Stimulated activated CD4-positive, alpha-beta T cell treated with anti-CD3 and anti-CD28 coated beads, Interleukin-2, amount 100 ng/mL, for 4 hours (primary cell): ENCODE measurements around the gene KRT76.

Experiments used
- DNase-seq: peaks from one replicate; pipeline ENCODE4 v3.0.0-alpha.2; 2020; ENCODE audit warnings: low read depth

KRT76 gene

DNA sequence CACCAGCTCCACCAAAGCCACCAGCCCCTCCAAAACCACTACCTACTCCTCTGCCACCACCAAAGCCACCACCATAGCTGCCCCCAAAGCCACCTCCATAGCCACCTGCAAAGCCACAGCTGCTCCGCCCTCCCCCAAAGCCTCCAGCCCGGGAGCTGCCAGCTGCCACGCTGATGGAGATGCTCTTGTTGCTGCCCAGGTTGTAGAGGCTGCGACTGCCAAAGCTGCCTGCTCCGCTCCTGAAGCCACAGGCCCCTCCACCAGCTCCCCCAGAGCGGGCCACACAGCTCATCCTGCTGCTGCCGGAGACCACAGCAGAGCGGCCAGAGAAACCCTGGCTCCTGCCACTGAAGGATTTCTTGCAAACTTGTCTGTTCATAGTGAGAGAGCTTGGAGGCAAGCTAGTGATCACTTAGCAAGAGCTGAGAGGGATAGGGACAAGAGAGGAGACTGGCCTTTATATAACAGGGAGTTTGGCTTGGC lies at the start of gene KRT76:
Gene KRT76, minus strand, starts transcription at position 433 of the 483 bp plus-strand sequence. Its CDS starts 54 bp downstream, at position 379.
- no peak for DNase-seq

DNA sequence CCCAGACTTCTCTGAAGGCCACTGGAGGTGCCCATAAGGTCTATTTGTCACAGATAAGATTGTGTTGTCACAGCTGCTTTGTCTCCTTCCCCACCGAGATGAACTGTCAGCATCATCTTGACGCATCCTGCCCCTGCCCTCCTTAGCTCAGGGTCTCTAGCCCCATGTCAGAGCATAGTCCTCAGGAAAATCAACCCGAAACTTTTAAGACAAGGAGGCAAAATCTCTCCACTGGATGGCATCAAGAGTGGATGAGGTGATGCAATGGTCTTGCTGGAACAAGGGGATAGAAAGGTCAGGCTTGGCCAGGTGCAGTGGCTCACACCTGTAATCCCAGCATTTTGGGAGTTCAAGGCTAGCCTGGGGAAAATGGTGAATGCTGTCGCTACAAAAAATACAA lies 48.8 kb upstream of the KRT76 start:
- no peak for DNase-seq

DNA sequence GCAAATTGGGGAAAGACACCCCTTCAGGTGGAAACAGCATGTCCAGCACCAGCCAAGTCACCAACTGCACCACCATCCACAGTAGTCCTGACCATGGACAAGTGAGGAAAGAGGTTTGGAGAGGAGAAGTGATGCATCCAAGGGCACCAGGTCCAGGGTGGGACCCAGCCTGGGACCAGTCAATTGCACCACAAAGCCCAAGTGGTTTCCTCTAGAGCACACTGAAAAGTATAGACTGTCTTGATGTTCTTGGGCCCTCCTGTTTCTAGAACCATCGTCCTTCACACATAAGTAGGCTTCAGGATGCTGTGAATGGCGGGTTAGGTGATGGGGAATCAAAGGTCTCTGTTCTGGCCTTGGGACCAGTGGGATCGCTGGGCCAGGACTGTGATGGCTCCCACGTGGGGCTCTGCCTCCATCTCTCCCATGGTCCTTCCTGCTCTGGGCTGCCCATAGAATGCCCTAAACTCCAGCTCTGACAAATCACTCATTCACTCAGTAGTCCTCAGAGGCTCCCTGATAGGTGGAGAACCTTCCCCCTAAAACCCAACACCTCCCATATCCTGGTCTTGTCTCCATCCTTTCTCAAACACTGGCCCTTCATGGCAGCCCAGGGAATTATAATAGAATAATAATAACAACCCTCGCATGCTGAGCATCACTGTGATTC lies 47.7 kb upstream of the KRT76 start:
- no peak for DNase-seq

DNA sequence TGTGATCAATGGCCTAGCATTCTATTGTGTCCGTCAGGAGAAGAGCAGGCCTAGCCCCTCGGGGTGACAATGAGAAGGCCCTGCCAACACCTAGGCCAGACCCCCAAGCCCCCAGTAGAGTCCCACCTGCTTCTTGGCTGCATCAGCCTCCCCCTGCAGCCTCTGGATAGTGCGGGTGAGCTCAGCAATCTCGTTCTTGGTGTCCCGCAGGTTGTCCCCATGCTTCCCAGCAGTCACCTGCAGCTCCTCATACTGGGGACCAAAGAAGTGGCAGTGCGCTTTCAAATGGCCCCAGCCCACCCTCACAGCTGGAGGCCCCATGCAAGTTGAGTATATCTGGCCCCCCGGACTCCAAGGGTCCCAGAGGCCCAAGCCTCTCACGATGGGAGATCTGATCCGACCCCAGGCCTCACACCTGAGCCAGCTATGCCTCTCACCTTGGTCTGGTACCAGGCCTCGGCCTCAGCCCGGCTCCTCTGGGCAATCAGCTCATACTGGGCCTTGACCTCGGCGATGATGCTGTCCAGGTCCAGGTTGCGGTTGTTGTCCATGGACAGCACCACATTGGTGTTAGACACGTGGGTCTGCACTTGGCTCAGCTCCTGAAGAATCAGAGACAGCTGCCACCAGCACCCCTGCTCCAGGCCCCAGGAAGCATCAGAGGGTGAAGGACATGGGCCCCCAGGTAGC lies 46.8 kb upstream of the KRT76 start:
- DNase-seq, result no peak

DNA sequence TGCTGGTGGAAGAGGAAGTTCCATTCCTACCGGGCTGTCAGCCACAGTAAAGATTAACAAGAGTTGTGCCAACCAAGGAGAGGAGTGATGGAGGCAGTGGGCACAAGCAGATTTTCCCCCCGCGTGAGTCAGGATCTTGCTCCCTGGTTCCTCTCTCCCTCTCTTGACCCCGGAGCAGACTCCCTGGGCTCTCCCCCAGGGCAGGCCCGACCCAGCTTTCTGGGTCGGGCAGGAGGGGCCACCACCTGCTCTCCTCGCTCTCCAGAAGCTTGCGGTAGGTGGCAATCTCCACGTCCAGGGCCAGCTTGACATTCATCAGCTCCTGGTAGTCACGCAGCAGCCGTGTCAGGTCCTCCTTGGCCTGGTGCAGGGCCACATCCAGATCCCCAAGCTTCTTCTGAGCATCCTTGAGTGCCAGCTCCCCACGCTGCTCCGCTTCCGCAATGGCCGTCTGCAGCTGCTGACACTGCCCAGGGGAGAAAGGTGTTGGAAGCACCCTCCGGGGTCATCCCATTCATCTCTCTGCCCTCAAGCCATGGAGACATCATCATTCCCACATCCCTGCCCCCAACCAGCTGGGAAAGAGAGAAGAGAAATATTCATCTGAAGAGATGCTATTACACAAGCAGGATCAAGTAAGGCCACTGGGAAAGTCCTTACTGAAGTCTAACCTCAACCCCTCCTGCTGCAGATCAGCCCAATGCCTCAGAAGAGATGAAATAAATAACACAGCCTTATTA lies 45.8 kb upstream of the KRT76 start:
- no peak for DNase-seq

DNA sequence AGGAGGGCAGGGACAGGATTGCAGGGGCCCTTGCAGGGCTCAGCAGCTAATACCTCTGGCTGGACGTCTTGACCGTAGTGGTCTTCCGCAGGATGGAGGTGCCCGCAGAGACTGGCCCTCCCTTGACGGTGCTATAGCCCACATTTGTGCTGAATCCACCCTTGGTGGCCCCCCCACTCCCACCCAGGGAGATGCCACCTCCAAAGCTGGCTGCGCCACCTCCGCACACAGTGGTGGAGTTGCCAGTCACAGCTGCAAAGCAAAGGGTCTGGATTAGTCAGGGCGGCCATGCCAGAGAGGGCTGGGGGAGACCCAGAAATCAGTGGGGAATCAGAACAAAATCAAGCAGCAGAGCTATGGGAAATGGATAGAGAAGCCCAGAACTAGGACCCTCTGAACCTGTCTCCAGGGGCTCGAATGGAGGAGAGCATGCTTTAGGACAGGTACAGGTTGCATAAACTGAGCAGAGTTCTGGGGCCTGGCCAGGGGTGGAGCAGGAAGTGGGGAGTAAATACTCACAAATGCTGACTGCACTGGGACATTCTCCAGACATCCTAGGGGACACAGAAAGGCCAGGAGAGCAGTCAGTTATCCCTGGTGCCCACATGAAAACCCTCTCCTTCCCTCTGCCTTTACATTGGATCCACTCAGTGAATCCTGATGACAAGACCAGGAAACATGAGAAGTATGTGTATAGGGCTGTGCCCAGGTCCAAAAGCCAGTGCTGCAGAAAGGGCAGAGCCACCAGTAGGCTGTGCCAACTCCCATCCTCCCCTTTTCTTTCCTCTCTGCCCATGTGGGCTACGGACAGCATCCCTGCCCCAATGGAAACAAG lies 44.9 kb upstream of the KRT76 start:
- no peak for DNase-seq

DNA sequence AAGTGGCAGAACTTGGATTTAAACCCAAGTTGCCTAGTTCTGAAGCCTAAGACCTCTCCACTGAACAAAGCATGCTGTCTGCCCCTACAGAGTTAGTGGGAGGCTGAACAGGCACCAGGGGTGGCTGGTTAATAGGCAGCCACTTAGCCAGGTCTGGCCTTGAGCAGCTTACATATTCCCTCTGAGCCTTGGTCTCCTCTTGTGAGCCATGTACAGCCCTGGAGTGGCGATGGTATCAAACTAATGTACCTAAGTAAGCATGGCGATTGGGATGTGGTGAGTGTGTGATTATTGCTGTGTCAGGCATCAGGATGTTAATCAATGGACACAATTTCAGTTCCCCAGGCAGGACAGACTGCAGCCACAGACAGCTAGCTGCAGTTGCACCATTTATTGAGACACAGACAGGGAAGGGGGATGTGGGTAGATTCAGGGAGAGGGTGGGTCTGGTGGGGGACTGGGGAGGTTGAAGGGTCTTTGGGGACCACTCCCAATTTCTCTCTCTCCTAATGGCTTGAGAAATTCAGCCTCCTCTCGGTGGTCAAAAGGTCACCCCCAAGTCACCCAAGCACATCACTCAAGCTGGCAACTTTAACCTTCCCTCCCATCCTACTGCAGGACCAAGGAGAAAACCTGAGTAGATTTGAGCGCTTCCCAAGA lies 44.1 kb upstream of the KRT76 start:
- DNase-seq, result no peak

DNA sequence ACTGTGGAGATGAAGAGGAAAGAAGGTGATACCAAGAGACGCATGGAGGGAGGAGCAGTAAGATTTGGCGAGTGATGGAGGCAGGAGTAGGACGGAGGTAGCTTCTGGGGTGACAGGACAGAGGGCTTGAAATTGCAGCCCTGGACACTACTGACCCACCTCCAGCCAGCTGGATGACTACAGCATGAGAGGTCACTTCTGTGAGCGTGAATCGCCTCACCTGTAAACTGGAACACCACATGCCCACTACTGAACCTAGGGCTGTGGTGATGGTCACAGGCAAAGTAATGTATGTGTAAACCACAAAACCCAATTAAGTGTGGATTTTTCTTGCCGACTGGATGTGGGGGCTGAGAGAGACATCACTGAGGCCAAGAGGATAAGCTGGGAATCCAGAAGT lies 43.4 kb upstream of the KRT76 start:
- DNase-seq, result no peak

DNA sequence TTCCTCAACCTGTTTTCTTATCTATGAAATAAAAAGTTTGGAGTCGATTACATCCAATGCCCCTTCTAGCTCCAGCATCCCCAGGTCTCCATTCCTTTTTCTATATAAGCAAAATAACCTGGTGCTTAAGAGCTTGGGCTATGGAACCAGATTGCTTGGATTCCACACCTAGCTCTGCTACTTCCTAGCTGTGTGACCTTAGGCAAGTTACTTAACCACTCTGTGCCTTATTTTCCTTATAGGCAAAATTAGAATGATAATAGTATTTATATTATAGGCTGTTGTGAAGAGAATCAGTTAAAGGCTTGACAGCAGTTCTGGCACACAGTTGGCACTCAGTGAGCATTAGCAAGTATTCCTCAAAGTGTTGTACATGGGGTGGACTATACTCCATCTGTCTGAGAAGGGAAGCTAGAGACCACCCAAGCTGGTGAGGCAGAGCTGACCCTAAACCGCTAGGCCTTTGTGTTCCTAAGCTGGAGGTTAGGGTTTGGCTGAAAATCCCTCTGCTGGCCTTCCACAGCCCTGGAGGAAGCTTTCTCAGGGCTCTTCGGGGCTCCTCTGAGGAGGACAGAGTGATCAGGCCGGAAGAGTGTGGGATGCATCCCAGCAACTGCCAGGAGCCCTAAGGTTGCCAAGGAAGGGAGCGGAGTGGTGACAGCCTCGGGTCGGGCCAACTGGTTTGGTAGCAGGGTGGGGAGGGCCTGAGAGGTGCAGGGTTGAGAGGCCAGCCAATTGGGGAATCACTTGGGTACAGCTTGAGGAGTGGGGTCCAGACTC lies 42.8 kb upstream of the KRT76 start:
- DNase-seq, result no peak

DNA sequence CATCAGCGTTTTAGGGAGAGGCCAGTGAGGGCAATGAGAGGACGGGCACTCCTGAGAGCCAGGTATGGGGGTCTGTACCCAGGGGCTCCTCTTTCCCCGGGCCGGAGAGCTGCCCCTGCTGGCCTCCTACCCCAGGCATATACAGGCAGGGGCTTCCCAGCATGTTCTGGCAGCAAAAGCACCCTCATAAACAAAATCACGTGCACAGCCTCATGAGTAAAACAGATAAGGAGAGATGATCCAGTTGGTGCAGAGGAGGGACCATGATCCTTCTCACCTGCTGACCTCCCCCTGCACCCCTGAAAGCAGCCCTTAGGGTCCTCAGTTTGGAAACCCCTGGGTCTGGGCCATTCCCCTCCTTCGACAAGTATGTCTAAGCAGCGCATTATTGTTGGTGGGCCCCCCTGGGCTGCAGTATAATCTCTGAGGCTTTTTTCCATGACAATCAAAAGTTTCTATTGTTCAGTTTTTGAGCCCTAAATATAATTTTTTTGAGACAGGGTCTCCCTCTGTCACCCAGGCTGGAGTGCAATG lies 41.8 kb upstream of the KRT76 start:
- DNase-seq, result no peak

DNA sequence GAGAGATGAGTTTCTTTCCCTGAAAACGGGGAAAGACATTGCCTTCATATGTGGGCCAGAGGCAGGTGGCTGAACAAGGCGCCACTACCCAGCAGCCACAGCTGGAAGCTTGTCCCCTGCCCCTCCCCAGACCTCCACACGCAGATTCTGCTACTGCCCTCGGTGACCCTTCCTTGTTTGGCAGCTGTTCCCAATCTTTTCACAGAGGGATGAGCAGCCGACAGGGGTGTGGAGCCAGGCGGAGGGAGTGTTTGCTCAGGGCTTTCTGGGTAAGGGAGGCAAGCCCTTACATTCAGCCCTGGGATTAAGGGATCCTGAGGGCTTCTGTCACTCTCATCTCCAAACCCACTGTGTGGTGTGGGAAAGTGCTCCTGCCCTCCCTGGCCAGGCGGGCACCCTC lies 41.2 kb upstream of the KRT76 start:
- no peak for DNase-seq

DNA sequence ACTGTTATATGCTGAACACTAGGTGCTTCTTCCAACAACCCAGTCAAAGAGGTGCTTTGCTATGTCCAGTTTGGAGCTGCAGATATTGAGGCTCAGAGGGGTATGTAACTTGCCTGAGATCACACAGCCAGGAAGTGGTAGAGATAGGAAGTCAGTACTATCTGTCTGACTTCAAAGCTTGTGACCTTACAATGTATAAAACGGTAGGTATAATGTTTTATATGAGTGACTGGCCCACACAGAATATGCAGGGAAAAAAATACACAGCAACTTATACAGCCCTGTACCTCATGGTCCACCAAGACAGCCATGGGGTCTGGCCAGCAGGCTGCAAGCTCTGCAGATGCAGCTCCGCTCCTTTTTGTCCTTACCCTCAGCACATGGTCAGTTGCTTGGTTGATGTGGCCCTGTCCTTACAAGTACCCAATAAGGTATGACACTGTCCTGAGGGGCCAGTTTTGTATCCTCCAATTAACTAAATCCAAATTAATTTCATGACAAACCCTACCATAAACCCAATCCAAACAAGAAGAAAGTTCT lies 40.6 kb upstream of the KRT76 start:
- DNase-seq, result no peak

DNA sequence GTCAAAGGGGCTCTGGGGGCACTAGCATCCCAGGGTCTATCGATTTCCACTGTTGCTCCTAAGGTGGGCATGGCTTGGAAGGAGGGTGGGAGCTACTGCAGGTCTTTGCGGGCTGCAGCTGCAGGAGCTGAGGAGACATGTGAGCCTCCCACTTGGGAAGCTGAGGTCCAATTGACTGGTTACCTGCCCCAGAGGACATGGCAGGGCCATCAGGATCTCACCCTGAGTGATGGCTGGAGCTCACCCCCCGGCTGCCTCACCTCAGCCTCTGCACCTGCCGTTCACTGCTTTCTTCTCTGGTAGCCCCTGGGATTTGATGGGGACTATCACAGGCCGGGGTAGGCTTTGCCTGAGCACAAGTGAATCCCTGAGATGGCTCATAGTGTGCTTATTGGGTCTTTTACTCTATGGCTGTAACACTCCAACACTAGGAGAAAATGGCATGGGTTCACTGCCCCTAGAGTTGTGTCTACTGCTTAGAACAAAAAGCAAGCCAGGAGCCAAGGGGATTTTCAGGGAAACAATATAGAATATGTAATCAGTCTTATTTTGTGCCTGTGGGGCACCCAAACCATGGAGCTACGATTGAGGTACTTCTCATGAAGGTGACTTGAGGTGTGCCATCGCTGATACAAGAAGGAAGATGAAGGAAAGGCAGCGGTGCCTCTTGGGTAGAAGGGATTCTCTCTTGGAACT lies 40.0 kb upstream of the KRT76 start:
- no peak for DNase-seq

DNA sequence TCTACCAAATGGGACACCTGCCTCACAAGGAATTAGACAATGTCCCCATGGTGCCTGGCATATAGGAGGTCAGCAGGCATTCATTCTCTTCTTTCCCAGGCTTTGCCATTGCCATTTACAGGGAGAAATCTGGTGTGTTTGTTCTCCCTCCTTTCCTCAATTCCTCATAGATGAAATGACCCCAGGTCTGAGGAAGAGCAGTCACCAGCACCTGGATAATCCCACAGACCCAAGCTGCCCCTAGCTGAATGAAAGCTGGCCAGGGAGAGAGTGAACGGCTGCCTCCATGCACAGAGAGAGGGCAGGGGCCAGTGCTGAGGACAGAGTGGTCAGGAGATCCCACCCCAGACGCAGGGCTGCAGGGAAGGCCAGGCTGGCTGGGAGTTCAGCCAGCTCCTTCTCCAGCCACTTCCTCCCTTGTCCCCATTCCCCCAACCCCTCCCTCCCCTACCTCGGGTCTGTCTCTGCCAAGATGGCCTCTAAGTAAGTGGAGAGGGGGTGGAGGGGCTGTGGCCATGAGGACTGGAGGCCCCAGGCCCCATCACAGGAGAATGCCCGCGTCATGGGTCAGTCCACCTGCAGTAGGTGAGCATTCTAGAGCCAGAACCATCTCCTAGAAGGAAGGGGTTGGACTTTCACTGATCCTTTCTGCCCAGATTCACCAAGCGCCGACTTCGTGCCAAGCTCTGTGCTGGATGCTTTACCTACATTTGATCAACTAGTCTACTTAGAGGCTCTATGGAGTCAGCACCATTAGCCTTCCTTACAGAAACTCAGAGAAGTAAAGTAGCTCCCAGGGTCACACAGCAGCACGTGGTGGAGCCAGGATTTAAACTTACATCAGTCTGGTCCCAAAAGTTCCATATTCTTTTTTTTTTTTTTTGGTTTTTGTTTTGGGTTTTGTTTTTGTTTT lies 38.8 kb upstream of the KRT76 start:
- no peak for DNase-seq

DNA sequence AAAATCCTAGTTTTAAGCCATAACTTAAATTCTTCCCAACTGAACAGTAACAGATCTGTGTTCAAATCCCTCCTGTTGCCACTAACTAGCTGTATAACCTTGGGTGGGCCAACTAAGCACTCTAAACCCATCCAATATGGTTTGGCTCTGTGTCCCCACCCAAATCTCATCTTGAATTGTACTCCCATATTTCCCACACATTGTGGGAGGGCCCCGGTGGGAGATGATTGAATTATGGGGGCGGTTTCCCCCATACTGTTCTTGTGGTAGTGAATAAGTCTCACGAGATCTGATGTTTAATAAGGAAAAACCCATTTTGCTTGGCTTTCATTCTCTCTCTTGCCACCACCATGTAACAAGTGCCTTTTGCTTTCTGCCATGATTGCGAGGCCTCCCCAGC lies 38.0 kb upstream of the KRT76 start:
- no peak for DNase-seq

DNA sequence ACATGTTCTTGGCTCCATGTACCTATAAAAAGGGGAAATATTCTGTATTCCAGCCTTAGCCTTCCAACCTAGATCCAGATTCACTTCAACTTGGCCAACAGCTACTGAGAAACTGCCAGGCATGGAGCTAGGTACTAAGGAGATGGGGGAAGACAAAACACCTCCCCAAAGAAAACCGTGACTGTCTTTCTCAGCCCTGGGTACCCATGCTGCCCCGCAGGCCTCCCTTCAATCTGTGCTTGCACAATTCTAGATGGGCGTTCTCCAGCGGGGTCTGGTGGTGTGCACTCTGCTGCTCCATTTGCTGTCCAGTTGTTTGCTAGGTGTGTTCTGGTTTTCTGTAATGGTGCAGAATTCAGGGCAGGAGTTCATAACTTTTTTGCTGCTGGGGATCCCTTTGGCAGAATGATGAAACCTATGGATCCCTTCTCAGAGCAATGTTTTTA lies 37.6 kb upstream of the KRT76 start:
- DNase-seq, result no peak

DNA sequence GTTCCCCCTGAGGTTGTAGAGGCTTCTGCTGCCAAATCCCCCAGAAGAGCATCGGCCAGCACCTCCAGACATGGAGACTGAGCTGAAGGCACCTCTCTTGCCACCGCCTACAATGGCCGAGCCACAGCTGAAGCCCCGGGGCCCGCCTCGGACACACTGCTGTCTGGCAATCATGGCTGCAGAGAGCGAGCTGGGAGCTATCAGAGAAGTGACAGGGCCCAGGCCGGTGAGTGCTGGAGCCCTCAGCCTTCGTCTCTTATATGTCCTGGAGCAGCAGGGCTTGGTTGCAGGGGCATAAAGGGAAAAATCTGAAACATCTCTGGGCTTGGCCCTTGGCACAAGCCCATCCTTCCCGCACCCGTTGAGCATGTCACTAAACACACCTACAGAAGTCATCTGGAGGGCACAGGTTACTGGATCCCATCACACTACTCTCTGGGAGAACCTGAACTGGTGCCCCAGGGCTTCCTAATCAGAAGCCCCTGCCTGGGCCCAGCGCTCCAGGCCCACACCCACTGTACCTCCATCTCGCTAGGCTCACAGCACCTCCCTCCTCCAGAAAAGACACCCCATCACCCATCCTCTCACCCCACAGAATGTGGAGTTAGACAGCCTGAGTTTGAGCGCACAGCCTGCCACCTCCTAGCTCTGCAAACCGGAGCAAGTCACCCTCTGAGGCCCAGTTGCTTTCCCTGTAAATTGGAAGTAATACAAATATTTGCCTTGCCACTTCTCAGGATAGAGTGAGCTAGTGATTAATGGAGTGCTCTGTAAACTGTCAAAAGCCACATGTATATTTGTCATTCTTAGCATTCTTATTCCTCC lies 37.0 kb upstream of the KRT76 start, which contains the start of gene KRT4:
Gene KRT4, minus strand, starts transcription at position 232 of the 825 bp plus-strand sequence. Its CDS starts 58 bp downstream, at position 174.
- DNase-seq, result no peak
